Measurements from ENCODE around the gene RHCE. TPM values are rescaled to one million over a fixed set of nuclear protein-coding genes. Genes with fewer than 3 reads are reported as not detected.

RHCE gene
- total and polyA plus RNA-seq, 9 of the 15 experiments (the other 6 are each of a cell fraction or from before 2014, with no cell fraction given) = 5.4 to 31.5 (median 12.6) TPM

GRCh38 chr1:25342846-25343245 is 77.8 kb downstream of the RHCE start:
- no peak overlapping the region for H3K27ac ChIP-seq (ENCODE audit: extremely low read depth, low read depth, low read length)
- no peak for DNase-seq (ENCODE audit: extremely low read depth in 1 of 4, low spot score in 3 of 4)
- peaks cover 57% of the 10 kb centered on the region for H3K36me3 ChIP-seq (ENCODE audit: control insufficient read depth, insufficient read depth, low read length)
- H3K4me3 ChIP-seq = no peak overlapping the region
- TF ChIP-seq MLLT1 (IDR thresholded peaks at IDR 0.05) = no peak
- no peak for TF ChIP-seq TAF7 (tag; IDR thresholded peaks at IDR 0.05)
- no peak for TF ChIP-seq CEBPG (CRISPR knock-in tag; IDR thresholded peaks at IDR 0.05)
- TF ChIP-seq CEBPG (tag; conservative IDR thresholded peaks at IDR 0.05 in 1 of 2, IDR thresholded peaks at IDR 0.05 in 1 of 2) = no peak
- TF ChIP-seq ETV5 (CRISPR knock-in tag; IDR thresholded peaks at IDR 0.05; ENCODE audit: low read depth) = no peak
- TF ChIP-seq ARNT (IDR thresholded peaks at IDR 0.05) = no peak
- no peak for TF ChIP-seq GATA2 (CRISPR knock-in tag; IDR thresholded peaks at IDR 0.05)
- TF ChIP-seq ELF1 (tag; IDR thresholded peaks at IDR 0.05) = no peak
- TF ChIP-seq ZNF518B (CRISPR knock-in tag; IDR thresholded peaks at IDR 0.05) = no peak
- no peak for TF ChIP-seq NR3C1 (CRISPR knock-in tag; IDR thresholded peaks at IDR 0.05)
- no peak for TF ChIP-seq PCBP2 (IDR thresholded peaks at IDR 0.05; ENCODE audit: low read depth, low read length, poor library complexity, severe bottlenecking)
- TF ChIP-seq FIP1L1 (IDR thresholded peaks at IDR 0.05; ENCODE audit: low read depth, low read length, poor library complexity, severe bottlenecking) = no peak
- TF ChIP-seq, protein P1, sequence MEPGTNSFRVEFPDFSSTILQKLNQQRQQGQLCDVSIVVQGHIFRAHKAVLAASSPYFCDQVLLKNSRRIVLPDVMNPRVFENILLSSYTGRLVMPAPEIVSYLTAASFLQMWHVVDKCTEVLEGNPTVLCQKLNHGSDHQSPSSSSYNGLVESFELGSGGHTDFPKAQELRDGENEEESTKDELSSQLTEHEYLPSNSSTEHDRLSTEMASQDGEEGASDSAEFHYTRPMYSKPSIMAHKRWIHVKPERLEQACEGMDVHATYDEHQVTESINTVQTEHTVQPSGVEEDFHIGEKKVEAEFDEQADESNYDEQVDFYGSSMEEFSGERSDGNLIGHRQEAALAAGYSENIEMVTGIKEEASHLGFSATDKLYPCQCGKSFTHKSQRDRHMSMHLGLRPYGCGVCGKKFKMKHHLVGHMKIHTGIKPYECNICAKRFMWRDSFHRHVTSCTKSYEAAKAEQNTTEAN (CRISPR knock-in tag; IDR thresholded peaks at IDR 0.05) = no peak
- TF ChIP-seq EWSR1 (IDR thresholded peaks at IDR 0.05; ENCODE audit: borderline replicate concordance, low read depth, partially characterized antibody) = no peak
- TF ChIP-seq PPARD (CRISPR knock-in tag; IDR thresholded peaks at IDR 0.05) = no peak
- TF ChIP-seq SAFB (IDR thresholded peaks at IDR 0.05; ENCODE audit: borderline replicate concordance, low read depth, low read length) = no peak
- TF ChIP-seq MYBL2 (IDR thresholded peaks at IDR 0.05; ENCODE audit: low read depth) = no peak
- no peak for TF ChIP-seq MYBL2 (CRISPR knock-in tag; IDR thresholded peaks at IDR 0.05; ENCODE audit: borderline replicate concordance)
- no peak for TF ChIP-seq TRIM24 (IDR thresholded peaks at IDR 0.05)
- H3K4me1 ChIP-seq (replicated peaks in 1 of 2; ENCODE audit: control insufficient read depth in 2 of 2, insufficient read depth in 2 of 2, low read length in 2 of 2) = peaks cover 6 to 7% of the 10 kb centered on the region in 2 experiments; a peak in 4 of 5 replicates
- no TSS peak for BruUV-seq (replicated peaks)
- in situ Hi-C loops (cut with MboI) = no loop called here
- H3K4me2 ChIP-seq (ENCODE audit: insufficient read depth, low read length) = no peak overlapping the region
- H3K9me3 ChIP-seq (replicated peaks; ENCODE audit: control insufficient read depth, insufficient read depth, low read depth, low read length) = no peaks in the 10 kb centered on the region
- no peak overlapping the region for H2AFZ ChIP-seq (ENCODE audit: low read depth, low read length)
- no peak for ATAC-seq
- CTCF ChIA-PET (ENCODE audit: low intra/inter-chr PET ratio) = no interaction called here
- peaks cover 66% of the 10 kb centered on the region for H3K79me2 ChIP-seq (ENCODE audit: control insufficient read depth, insufficient read depth, low read length)
- no peaks in the 10 kb centered on the region for H3K27me3 ChIP-seq (ENCODE audit: control insufficient read depth in 2 of 2, insufficient read depth in 2 of 2, low read length in 2 of 2)
- no peak overlapping the region for H3K9ac ChIP-seq (ENCODE audit: insufficient read depth in 1 of 2, low read depth in 2 of 2, low read length in 2 of 2)
- intact Hi-C loops (cut with micrococcal nuclease) = no loop called here
- POLR2A ChIA-PET = interaction anchor here (1.3 to 1.8 kb wide), 2 partner anchors 10 to 98 kb away, joined by 5 to 6 read pairs; no protein-coding TSS in a partner anchor
- no peaks in the 10 kb centered on the region for H4K20me1 ChIP-seq (replicated peaks; ENCODE audit: control insufficient read depth, insufficient read depth, low read length)
- WGBS (ENCODE audit: insufficient coverage, low coverage, missing lambda C conversion rate) = 88% methylated on average over 1 of the region's 1 CpG
- FAIRE-seq = no peak
- no peaks in the 10 kb centered on the region for H3K9me1 ChIP-seq (ENCODE audit: control insufficient read depth, insufficient read depth, low read length)

Data from K562 (cell line).